ENCODE results near the gene PFKFB4.

PFKFB4 gene

DNA sequence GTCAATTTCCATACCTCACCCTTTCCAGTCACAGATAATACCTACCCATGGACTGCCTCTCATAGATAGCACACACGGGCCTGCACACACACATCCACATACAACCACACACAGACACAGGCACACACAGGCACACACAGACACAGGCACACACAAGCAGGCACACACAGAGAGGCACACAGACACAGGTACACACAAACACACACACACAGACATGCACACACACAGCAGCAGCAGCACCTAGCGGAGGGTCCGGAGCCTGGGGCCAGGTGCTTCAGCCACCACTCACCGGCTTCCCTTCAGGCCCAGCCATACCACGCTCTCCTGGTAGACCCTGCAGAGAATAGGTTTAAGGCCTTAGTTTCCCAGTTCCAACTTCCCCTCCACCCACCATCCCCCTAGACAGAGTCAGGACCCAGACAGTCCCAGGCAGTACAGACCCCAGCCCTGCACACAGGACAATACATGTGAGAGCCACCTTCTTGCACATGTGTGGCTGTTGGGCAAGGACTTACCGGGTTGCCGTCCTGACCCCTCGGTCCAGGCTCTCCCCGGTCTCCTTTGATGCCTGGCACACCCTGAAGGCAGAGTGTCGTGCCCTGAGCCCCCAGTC is 17.5 kb upstream of the PFKFB4 start:
- no peak for DNase-seq (ENCODE audit: low read depth)
- TF ChIP-seq, protein P1, sequence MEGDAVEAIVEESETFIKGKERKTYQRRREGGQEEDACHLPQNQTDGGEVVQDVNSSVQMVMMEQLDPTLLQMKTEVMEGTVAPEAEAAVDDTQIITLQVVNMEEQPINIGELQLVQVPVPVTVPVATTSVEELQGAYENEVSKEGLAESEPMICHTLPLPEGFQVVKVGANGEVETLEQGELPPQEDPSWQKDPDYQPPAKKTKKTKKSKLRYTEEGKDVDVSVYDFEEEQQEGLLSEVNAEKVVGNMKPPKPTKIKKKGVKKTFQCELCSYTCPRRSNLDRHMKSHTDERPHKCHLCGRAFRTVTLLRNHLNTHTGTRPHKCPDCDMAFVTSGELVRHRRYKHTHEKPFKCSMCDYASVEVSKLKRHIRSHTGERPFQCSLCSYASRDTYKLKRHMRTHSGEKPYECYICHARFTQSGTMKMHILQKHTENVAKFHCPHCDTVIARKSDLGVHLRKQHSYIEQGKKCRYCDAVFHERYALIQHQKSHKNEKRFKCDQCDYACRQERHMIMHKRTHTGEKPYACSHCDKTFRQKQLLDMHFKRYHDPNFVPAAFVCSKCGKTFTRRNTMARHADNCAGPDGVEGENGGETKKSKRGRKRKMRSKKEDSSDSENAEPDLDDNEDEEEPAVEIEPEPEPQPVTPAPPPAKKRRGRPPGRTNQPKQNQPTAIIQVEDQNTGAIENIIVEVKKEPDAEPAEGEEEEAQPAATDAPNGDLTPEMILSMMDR (IDR thresholded peaks at IDR 0.05; ENCODE audit: control insufficient read depth, insufficient read depth, low read depth, low read length, missing control alignments), result no peak
- no peak overlapping the region for H3K4me3 ChIP-seq (ENCODE audit: control insufficient read depth, low read depth, low read length)

DNA sequence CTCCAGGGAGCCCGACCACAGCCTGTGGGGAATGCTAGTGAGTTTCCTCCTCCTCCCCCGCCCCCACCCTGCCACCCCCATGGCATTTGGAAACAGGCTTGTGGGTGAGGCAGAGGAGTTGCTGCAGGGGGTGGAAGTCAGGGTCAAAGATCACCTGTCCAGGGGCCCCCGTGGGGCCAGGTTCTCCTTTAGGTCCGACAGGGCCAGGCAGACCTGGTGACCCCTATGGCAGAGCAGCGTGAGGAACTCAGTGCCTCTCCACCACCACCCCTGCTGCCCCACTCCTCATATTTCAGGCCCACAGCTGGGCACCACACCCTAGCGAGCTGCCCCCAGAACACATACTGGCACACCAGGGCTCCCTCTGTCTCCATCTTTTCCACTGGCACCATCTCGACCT is 15.9 kb upstream of the PFKFB4 start:
- H3K4me3 ChIP-seq (ENCODE audit: control insufficient read depth, low read depth, low read length), result no peak overlapping the region
- no peak for DNase-seq (ENCODE audit: low read depth)
- TF ChIP-seq, protein P1 (IDR thresholded peaks at IDR 0.05; ENCODE audit: control insufficient read depth, insufficient read depth, low read depth, low read length, missing control alignments), result no peak

DNA sequence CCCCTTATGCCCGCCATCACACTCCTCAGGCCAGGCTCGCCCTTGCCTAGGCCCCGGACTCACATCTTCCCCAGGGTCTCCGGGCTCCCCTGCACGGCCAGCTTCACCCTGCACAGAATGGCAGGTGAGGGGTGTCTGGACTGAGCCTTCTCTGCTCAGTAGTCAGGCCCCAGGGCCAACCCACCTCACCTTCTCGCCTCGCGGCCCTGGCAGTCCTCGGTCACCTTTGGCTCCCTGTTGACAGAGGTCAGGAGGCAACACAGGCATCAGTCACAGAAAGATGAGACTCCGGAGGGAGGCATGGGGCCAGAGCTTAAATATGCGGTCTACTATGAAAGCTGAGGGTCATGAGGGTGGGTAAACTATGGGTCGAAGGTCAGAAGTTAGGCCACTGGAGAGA is 15.3 kb upstream of the PFKFB4 start:
- H3K4me3 ChIP-seq (ENCODE audit: control insufficient read depth, low read depth, low read length), result no peak overlapping the region
- TF ChIP-seq, protein P1 (IDR thresholded peaks at IDR 0.05; ENCODE audit: control insufficient read depth, insufficient read depth, low read depth, low read length, missing control alignments), result no peak
- no peak for DNase-seq (ENCODE audit: low read depth)

DNA sequence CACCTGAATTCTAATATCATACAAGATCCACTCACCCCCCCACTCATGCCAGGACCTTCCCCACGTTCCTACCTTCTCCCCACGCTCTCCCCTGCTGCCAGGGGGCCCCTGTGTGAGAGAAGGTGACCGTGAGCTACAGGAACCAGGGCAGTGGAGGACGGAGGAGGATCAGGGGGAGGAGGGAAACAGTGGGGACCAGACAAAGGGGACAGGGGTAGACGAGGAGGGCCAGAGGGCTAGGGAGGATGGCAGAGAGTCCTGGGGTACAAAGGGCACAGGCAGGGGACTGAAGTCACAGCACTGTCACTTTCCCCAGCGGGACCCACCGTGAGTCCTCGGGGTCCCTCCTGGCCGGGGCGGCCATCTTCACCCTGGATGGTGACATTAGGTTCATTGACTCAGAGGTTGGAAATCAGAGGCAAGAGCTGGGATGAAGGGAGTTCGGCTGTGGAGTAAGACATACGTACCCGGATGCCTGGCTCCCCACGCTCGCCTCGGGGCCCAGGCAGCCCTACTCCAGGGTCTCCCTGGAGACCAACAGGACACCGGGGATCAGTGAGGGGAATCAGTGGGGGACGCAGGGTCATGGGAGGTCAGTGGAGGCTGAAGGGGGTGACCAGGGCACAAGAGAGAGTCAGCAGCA is 13.3 kb upstream of the PFKFB4 start:
- DNase-seq (ENCODE audit: low read depth), result no peak
- no peak overlapping the region for H3K4me3 ChIP-seq (ENCODE audit: control insufficient read depth, low read depth, low read length)
- TF ChIP-seq, protein P1 (IDR thresholded peaks at IDR 0.05; ENCODE audit: control insufficient read depth, insufficient read depth, low read depth, low read length, missing control alignments), result no peak

DNA sequence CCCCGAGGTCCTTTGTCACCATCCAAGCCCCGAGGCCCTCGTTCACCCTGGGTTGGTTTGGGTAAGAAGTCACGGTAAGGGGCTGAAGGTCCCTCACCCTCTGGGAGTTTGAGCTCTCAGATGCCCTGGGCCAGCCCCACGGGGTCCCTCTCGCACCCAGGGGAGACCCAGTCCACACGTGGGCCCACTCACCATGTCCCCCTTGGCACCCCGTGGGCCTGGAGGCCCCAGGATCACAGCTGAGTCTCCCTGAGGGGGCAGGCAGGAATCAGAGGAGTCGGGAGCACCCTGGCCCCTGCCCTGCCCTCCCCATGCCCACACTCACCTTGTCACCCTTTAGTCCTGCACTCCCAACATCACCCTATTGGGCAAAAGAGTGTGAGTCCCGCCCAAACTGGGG is 12.8 kb upstream of the PFKFB4 start:
- TF ChIP-seq, protein P1 (IDR thresholded peaks at IDR 0.05; ENCODE audit: control insufficient read depth, insufficient read depth, low read depth, low read length, missing control alignments), result no peak
- no peak for DNase-seq (ENCODE audit: low read depth)
- no peak overlapping the region for H3K4me3 ChIP-seq (ENCODE audit: control insufficient read depth, low read depth, low read length)

DNA sequence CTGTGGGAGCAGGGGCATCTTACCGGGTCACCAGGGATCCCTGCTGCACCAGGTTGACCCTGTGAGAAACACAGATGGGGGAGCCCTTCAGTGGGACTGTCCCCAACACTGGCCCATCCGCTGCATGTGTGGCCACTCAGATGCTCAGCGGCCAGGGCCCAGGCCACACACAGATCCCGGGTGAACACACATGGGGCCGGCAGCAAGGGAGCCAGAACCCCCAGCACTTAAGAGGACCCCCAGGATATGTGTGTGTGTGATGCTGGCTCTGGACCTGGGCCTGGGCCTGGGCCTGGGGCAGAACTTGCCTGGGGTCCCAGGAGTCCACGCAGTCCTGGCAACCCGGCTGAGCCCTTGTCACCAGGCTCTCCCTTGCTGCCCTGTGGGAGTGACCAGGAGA is 11.9 kb upstream of the PFKFB4 start:
- DNase-seq (ENCODE audit: low read depth), result no peak
- H3K4me3 ChIP-seq (ENCODE audit: control insufficient read depth, low read depth, low read length), result no peak overlapping the region
- TF ChIP-seq, protein P1 (IDR thresholded peaks at IDR 0.05; ENCODE audit: control insufficient read depth, insufficient read depth, low read depth, low read length, missing control alignments), result no peak

Data from AG09309 (cell line).